ENCODE measurements around the gene DLX3.

The DLX3 gene

GRCh38 chr17:49992191-49992932 is 2.7 kb downstream of the DLX3 start:
- no peak for DNase-seq

DNA sequence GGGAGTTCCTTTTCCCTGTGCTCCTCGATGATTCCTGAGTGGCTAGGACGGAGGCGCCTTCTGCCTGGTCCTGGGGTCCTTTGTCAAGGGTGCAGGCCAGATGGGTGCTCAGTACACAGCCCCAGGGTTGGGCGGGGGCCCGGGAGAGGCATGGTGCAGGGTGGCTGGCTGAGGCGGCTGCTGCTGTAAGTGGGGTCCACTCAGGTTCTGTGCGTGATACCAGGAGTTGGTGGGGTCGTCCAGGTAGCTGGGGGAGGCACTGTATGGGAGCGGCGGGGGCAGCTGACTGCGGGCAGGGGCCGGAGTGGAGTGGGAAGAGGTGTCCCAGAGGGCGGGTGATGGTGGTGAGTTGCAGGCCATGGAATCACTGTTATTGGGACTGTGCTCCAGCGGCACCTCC is 3.6 kb downstream of the DLX3 start:
- peak; percentile 49 for DNase-seq

DNA sequence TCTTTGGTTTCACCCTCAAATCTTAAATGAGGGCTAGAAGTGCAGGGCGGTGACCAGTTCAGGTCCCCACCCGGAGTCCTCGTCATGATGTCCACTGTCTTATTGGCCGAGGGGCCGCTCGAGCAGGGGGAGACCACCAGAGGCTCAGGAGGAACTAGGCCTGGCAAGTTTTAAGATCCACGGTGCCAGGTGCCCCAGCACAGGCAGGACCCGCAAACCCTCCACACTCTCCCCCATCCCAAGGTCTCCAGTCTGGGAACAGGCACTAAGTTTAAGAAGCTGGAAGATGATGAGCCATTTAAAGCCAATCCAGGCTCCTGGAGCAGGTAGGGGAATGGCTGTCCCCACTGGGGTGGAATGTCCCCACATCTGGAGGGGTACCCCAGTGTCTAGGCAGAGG is 4.1 kb downstream of the DLX3 start:
- DNase-seq = peak; percentile 34

GRCh38 chr17:49990331-49990730 is 4.7 kb downstream of the DLX3 start:
- DNase-seq = no peak

- peak; percentile 44 for DNase-seq
Observed at GRCh38 chr17:49989518-49989880, 5.5 kb downstream of the DLX3 start.

- peak; percentile 45 for DNase-seq
Observed at GRCh38 chr17:49987681-49988441, 7.2 kb downstream of the DLX3 start.

- DNase-seq = peak; percentile 12
Observed at GRCh38 chr17:49987290-49987585, 7.8 kb downstream of the DLX3 start.

DNA sequence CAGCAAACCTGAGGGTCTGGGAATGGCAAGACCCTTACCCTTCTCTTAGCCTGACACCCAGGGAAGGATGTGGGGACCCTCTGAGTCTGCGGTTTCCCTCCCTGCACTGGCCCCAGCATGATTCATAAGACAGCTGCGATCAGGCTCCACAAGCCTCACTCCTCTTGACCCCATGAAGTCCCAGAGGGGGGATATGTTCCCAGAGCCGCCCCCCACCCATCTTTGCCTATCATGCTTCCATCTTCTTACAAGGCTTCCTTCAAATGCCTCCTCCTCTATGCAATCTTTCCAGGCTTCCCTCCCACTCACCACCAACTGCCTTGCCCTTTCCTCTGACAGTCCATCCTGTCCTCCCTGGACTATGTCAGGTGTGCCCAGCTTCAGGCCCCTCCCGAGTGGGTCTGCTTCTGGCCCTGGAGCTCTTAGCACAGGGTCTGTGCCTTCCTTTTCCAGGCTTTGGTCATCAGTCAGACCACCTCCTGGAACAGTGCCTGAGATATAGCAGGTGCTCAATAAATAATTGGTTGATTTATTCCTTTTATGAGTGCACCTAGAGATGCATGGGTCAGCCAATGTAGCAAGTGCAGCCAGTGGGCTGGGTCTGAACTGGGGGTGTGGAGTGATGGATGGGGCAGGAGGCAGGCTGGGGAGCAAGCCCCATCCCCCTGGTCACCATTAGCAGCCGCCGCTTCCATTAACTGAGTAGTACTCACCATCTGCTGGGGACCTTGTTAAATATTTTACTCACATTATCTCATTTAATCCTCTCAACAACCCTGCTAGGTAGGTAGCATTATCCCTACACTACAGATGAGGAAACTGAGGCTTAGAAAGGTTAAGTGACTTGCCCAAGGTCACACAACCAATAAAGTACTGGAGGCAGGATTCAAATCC is 8.4 kb downstream of the DLX3 start:
- peak; percentile 29 for DNase-seq

GRCh38 chr17:49985310-49985990 is 9.6 kb downstream of the DLX3 start:
- no peak for DNase-seq

- DNase-seq = no peak
Observed at GRCh38 chr17:49984776-49985175, 10.2 kb downstream of the DLX3 start.

DNA sequence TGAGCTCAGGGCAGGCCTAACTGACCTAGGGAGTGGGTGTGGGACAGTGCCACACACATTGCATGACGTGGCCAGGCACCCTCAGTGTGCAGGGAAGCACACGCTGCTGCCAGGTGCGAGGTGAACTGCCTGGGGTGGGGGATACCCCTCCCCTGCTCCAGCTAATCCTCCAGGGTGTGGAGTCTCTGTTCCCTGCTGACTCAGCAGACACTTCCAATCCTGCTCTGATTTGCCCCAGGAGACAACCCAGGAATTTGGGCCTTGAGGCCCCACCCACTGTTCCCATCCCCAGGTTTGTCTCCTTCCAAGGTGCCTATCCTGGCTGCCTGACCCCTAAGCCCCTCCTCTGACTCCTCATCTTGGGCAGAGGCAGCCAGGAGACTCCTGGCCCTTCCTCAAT is 10.7 kb downstream of the DLX3 start:
- no peak for DNase-seq

DNA sequence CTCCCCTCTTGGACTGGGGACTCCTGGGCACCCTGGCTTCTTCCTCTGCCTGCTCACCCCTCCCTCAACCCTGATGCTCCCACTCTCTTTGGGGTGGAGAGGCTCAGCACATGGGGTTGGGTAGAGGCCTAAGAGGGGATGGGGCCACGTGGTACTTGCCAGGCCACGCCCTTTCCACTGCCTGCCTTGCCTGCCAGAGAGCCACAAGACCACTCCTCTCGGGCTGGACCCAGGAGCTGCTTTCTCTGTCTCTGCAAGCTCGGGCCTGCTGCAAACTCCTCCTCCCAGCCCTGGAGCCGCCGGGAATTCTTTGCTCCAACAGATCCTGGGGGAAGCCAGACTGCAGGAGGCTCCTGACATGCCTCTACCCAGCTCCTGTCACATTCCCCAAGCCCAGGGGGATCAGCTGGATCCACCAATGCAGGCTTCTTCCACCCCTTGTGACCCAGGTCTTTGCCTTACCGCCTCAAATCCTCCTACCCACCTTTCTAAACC is 14.3 kb downstream of the DLX3 start:
- DNase-seq = no peak

- DNase-seq = no peak
Observed at GRCh38 chr17:49979748-49980479, 15.1 kb downstream of the DLX3 start.

GRCh38 chr17:49978501-49978900 is 16.5 kb downstream of the DLX3 start:
- no peak for DNase-seq

- no peak for DNase-seq
Observed at GRCh38 chr17:49977463-49978389, 17.3 kb downstream of the DLX3 start.

DNA sequence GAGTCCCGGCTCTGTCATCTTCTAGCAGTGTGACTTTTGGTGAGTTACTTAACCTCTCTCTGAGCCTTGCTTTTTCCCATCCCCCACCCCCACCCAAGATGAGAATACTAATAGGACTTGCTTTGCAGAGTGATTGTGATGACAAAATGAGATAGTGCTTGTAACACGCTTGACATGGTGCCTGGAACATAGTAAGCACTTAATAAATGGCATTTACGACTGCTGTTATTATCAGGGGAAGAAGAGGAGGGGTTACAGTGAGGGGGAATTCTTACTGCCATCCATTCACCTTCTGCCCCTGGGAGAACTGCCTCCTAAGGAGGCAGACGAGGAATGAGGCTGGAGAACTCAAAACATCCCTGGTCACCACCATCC is 18.2 kb downstream of the DLX3 start:
- no peak for DNase-seq

- DNase-seq = no peak
Observed at GRCh38 chr17:49976163-49976827, 18.7 kb downstream of the DLX3 start.

DNA sequence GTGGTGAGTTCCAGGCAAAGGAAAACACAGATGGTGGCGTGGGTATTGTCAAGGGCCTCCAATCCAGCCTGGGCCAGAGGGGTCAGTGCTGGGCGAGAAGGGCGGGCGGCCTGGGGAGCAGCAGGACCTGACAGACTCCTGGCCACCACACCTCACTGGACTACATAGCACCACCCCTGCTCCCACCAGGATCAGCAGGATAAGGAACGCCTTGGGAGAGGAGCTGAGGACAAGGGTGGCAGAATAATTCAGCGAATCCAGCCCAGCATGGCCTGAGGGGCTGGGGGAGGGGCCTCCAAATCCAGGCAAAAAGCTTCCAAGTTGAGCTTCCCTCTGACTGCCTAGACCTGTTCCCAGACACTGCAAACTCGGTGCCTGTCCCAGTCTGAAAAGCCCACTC is 19.5 kb downstream of the DLX3 start:
- no peak for DNase-seq

DNA sequence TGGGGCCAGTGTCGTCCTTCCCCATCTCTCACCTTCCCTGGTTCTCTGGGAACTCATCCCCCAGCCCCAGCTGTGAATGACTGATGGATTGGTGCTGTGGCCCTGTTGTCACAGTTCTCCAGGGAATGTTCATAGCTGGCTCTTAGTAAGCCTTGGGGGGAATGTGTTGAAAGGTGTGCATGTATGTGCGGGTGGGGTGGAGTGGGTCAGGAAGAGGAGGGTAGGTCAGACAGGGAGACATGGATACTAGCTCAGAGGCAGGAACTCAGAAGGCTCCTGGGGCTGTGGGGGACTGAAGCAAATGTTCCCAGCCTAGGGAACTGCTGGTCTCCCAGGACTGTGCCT is 21.8 kb downstream of the DLX3 start:
- no peak for DNase-seq

DNA sequence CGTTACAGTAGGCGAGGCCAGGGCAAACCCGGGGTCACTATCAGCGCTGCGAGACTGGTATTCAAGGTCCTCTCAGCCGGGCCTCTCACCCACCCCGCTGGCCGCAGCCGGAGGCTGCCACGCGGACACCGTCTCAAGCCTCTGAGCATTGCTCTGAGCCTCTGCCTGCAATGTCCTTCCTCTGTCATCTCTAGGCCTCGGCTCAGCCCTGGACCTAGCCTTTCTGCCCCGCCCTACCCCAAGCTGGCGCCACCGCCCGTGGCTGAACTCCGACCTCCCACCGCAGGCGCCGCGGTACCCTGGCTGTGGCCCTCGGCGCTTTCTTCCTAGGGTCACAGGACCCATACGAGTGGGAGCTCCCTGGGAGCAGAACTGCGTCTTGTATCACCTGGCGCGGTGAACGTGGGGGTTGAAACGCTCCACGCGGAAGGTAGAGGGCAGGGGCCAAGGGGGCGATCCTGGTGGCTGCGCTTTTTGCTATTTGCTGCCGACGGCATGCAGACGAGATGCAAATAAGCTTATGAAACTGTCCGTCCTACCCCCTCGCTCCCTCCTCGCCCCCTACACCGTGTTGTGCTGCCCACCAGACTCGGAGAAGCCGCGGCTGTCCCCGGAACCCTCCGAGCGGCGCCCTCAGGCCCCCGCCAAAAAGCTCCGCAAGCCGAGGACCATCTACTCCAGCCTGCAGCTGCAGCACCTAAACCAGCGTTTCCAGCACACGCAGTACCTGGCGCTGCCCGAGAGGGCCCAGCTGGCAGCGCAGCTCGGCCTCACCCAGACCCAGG is 22.3 kb downstream of the DLX3 start:
- DNase-seq = no peak
